ENCODE results near the gene CRYGN. TPM values are rescaled to one million over a fixed set of nuclear protein-coding genes. Genes with fewer than 3 reads are reported as not detected.

CRYGN gene
- total and polyA plus RNA-seq, 2 experiments from 2014 or later, result not detected

DNA sequence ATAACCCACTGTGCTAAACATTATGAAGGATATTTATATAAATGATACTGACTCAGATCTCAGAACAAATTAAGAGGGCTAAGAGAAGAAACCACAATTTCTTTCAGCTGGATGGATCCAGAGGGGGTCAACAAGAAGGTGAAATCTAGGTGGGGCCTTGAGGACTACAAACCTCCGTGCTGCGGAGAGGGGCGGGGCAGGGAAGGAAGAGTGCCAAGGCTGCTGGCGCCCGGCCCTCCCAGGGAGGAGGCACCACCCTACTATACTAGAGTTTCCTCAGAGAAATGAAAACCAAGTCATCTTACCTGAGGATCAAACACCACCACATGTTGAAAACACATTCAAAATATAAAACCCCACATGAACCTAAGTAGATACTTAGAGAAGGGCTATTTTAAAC is 29.3 kb upstream of the CRYGN start:
- H2AFZ ChIP-seq, result no peak overlapping the region
- no peak overlapping the region for H3K4me2 ChIP-seq (ENCODE audit: unreplicated experiment)
- H3K79me2 ChIP-seq (ENCODE audit: insufficient read depth), result peaks cover 55% of the 10 kb centered on the region
- H3K36me3 ChIP-seq (ENCODE audit: low read depth), result peaks cover 51% of the 10 kb centered on the region
- H3F3A ChIP-seq (ENCODE audit: insufficient read depth), result no peaks in the 10 kb centered on the region
- no peaks in the 10 kb centered on the region for H4K20me1 ChIP-seq (ENCODE audit: insufficient read depth)
- 76 to 84% methylated on average over 5 of the region's 5 CpGs for WGBS, 2 experiments (ENCODE audit: low coverage in 1 of 2, low lambda C conversion rate in 2 of 2, missing lambda C conversion rate in 2 of 2)
- no peaks in the 10 kb centered on the region for H3K9me3 ChIP-seq (ENCODE audit: low read depth)
- no peak overlapping the region for H3K27ac ChIP-seq
- H3K9me2 ChIP-seq (ENCODE audit: insufficient read depth), result no peaks in the 10 kb centered on the region
- no peaks in the 10 kb centered on the region for H3K4me1 ChIP-seq (ENCODE audit: insufficient read depth)
- TF ChIP-seq EZH2phosphoT487 (IDR thresholded peaks at IDR 0.05; ENCODE audit: insufficient read depth, low read depth), result no peak
- TF ChIP-seq EZH2 (IDR thresholded peaks at IDR 0.05; ENCODE audit: insufficient read depth, poor library complexity, severe bottlenecking), result no peak
- no peaks in the 10 kb centered on the region for H3K27me3 ChIP-seq (replicated peaks; ENCODE audit: insufficient read depth)
- no peak for DNase-seq
- H3K9ac ChIP-seq, result no peak overlapping the region
- in situ Hi-C loops (cut with MboI), result no loop called here
- no peak overlapping the region for H3K4me3 ChIP-seq

DNA sequence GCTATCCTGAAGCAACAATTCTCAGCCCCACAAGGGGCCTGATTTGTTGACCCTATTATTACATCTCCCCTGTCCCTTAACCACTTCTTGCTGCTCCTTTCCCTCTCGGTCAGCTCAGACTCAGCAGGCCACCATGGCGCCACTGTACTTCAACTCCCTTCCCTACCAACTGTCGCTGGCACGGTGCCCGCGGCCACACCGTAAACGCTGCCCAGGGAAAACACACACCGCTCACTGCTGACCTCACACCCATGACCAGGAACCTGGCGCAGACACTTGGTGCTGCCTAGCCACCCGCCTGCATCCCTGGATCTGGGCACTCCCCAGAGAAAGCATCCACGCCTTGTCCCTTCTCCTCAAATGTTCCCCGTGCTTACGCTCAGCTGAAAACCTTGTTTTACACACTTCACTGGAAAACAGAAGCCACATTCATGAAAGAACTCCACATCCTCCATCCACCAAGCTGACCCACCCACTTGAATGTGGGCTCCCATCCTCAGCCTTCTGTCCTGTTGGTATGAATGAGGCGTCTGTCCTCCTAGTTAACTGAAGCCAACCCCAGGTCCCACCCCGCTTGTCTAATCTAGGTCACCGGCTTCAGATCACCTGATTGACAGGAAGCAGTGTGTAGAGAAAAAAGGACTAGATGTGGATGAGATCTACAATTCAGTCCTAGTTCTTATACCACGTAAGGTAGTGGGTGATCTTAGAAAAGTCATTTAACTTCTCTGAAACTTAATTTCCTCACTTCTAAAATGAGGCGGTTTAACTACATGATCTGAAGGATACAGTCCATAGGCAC is 28.5 kb upstream of the CRYGN start:
- H3K27me3 ChIP-seq (replicated peaks; ENCODE audit: insufficient read depth), result no peaks in the 10 kb centered on the region
- no peak overlapping the region for H3K4me3 ChIP-seq
- H3K27ac ChIP-seq, result no peak overlapping the region
- H3K4me2 ChIP-seq (ENCODE audit: unreplicated experiment), result no peak overlapping the region
- H3K9me2 ChIP-seq (ENCODE audit: insufficient read depth), result no peaks in the 10 kb centered on the region
- 95 to 97% methylated on average over 18 to 19 of the region's 19 CpGs for WGBS, 2 experiments (ENCODE audit: low coverage in 1 of 2, low lambda C conversion rate in 2 of 2, missing lambda C conversion rate in 2 of 2)
- H3K9ac ChIP-seq, result no peak overlapping the region
- no peak overlapping the region for H2AFZ ChIP-seq
- TF ChIP-seq EZH2 (IDR thresholded peaks at IDR 0.05; ENCODE audit: insufficient read depth, poor library complexity, severe bottlenecking), result no peak
- no peak for TF ChIP-seq EZH2phosphoT487 (IDR thresholded peaks at IDR 0.05; ENCODE audit: insufficient read depth, low read depth)
- no peaks in the 10 kb centered on the region for H3F3A ChIP-seq (ENCODE audit: insufficient read depth)
- peaks cover 48% of the 10 kb centered on the region for H3K79me2 ChIP-seq (ENCODE audit: insufficient read depth)
- H3K9me3 ChIP-seq (ENCODE audit: low read depth), result no peaks in the 10 kb centered on the region
- no peaks in the 10 kb centered on the region for H3K4me1 ChIP-seq (ENCODE audit: insufficient read depth)
- H4K20me1 ChIP-seq (ENCODE audit: insufficient read depth), result no peaks in the 10 kb centered on the region
- DNase-seq, result no peak
- peaks cover 52% of the 10 kb centered on the region for H3K36me3 ChIP-seq (ENCODE audit: low read depth)
- in situ Hi-C loops (cut with MboI), result no loop called here

DNA sequence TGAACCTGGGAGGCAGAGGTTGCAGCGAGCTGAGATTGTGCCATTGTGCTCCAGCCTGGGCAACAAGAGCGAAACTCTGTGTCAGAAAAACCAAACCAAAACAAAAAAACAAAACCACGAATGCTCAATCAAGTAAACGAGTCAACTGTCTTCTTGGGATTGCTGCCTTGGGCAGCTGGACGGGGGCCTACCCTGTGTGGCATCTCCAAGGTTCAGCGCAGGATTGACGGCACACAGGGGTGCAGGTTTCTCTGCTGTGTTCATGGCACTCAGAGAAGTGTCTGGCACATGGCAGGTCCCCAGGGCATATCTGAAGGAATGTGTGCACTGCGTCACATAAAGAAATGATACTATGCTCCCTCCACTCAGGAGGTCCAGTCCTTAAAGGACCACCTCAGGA is 25.2 kb upstream of the CRYGN start:
- WGBS, 2 experiments (ENCODE audit: low coverage in 1 of 2, low lambda C conversion rate in 2 of 2, missing lambda C conversion rate in 2 of 2), result 97 to 98% methylated on average over 8 of the region's 8 CpGs
- Histone ChIP-seq H3K9me2 (ENCODE audit: insufficient read depth) (no peaks in the 10 kb centered on the region), H3K9ac (no peak overlapping the region), H3K4me3 (no peak overlapping the region), H2AFZ (no peak overlapping the region), H3K79me2 (ENCODE audit: insufficient read depth) (peaks cover 15% of the 10 kb centered on the region), H3K4me1 (ENCODE audit: insufficient read depth) (peaks cover 10% of the 10 kb centered on the region), H3K4me2 (ENCODE audit: unreplicated experiment) (no peak overlapping the region), H4K20me1 (ENCODE audit: insufficient read depth) (no peaks in the 10 kb centered on the region), H3F3A (ENCODE audit: insufficient read depth) (peaks cover 31% of the 10 kb centered on the region), H3K27ac (no peak overlapping the region), H3K36me3 (ENCODE audit: low read depth) (peaks cover 43% of the 10 kb centered on the region), H3K27me3 (replicated peaks; ENCODE audit: insufficient read depth) (no peaks in the 10 kb centered on the region), H3K9me3 (ENCODE audit: low read depth) (no peaks in the 10 kb centered on the region)
- TF ChIP-seq EZH2 (IDR thresholded peaks at IDR 0.05; ENCODE audit: insufficient read depth, poor library complexity, severe bottlenecking) (no peak), EZH2phosphoT487 (IDR thresholded peaks at IDR 0.05; ENCODE audit: insufficient read depth, low read depth) (no peak)
- DNase-seq, result no peak
- in situ Hi-C loops (cut with MboI), result no loop called here

DNA sequence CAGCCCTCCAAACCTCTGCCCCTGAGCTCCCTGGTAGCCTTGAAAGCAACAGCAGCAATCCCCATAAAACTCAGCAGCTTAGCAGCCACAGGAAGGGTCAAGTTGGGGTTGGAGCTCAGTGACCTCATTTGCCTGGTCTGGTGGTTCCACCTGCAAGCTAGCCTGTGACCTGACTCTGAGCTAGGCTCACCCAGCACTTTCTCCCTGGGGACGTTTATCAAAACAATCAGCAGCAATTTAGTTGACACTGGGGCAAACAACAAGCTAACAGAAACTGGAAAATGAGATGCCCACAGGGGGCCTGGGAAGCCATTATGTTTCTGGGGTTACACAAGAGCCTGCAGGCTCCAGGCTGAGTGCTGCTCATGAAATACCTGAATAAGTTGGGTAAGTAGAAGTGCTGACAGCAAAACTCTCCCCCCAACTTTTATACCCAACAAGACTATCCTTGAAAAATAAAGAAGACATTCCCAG is 22.4 kb upstream of the CRYGN start:
- in situ Hi-C loops (cut with MboI), result no loop called here
- no peaks in the 10 kb centered on the region for H3K9me3 ChIP-seq (ENCODE audit: low read depth)
- H3K9me2 ChIP-seq (ENCODE audit: insufficient read depth), result no peaks in the 10 kb centered on the region
- 93 to 100% methylated on average over 1 of the region's 1 CpG for WGBS, 2 experiments (ENCODE audit: low coverage in 1 of 2, low lambda C conversion rate in 2 of 2, missing lambda C conversion rate in 2 of 2)
- no peak overlapping the region for H3K4me3 ChIP-seq
- no peaks in the 10 kb centered on the region for H4K20me1 ChIP-seq (ENCODE audit: insufficient read depth)
- no peaks in the 10 kb centered on the region for H3K79me2 ChIP-seq (ENCODE audit: insufficient read depth)
- no peak overlapping the region for H3K9ac ChIP-seq
- TF ChIP-seq EZH2 (IDR thresholded peaks at IDR 0.05; ENCODE audit: insufficient read depth, poor library complexity, severe bottlenecking), result no peak
- no peak for TF ChIP-seq EZH2phosphoT487 (IDR thresholded peaks at IDR 0.05; ENCODE audit: insufficient read depth, low read depth)
- H3F3A ChIP-seq (ENCODE audit: insufficient read depth), result peaks cover 42% of the 10 kb centered on the region
- peaks cover 26% of the 10 kb centered on the region for H3K36me3 ChIP-seq (ENCODE audit: low read depth)
- H2AFZ ChIP-seq, result no peak overlapping the region
- no peaks in the 10 kb centered on the region for H3K27me3 ChIP-seq (replicated peaks; ENCODE audit: insufficient read depth)
- H3K4me2 ChIP-seq (ENCODE audit: unreplicated experiment), result no peak overlapping the region
- DNase-seq, result no peak
- no peak overlapping the region for H3K27ac ChIP-seq
- H3K4me1 ChIP-seq (ENCODE audit: insufficient read depth), result peaks cover 20% of the 10 kb centered on the region

Data from GM23248 (cell line).